ENCODE measurements around the gene TARS3.

TARS3 gene

GRCh38 chr15:101617390-101617965, 106.8 kb downstream of the TARS3 start:
- H3K27ac ChIP-seq = no peak overlapping the region
- POLR2A ChIA-PET (ENCODE audit: low non-redundant PET) = no interaction called here
- TF ChIP-seq, protein P1, sequence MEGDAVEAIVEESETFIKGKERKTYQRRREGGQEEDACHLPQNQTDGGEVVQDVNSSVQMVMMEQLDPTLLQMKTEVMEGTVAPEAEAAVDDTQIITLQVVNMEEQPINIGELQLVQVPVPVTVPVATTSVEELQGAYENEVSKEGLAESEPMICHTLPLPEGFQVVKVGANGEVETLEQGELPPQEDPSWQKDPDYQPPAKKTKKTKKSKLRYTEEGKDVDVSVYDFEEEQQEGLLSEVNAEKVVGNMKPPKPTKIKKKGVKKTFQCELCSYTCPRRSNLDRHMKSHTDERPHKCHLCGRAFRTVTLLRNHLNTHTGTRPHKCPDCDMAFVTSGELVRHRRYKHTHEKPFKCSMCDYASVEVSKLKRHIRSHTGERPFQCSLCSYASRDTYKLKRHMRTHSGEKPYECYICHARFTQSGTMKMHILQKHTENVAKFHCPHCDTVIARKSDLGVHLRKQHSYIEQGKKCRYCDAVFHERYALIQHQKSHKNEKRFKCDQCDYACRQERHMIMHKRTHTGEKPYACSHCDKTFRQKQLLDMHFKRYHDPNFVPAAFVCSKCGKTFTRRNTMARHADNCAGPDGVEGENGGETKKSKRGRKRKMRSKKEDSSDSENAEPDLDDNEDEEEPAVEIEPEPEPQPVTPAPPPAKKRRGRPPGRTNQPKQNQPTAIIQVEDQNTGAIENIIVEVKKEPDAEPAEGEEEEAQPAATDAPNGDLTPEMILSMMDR (conservative IDR thresholded peaks at IDR 0.05; ENCODE audit: low read depth) = no peak
- no peak for DNase-seq (ENCODE audit: low spot score)
- CTCF ChIA-PET = interaction anchor here (1.2 kb wide), 1 partner anchor 13 kb away, joined by 4 read pairs; no protein-coding TSS in a partner anchor

DNA sequence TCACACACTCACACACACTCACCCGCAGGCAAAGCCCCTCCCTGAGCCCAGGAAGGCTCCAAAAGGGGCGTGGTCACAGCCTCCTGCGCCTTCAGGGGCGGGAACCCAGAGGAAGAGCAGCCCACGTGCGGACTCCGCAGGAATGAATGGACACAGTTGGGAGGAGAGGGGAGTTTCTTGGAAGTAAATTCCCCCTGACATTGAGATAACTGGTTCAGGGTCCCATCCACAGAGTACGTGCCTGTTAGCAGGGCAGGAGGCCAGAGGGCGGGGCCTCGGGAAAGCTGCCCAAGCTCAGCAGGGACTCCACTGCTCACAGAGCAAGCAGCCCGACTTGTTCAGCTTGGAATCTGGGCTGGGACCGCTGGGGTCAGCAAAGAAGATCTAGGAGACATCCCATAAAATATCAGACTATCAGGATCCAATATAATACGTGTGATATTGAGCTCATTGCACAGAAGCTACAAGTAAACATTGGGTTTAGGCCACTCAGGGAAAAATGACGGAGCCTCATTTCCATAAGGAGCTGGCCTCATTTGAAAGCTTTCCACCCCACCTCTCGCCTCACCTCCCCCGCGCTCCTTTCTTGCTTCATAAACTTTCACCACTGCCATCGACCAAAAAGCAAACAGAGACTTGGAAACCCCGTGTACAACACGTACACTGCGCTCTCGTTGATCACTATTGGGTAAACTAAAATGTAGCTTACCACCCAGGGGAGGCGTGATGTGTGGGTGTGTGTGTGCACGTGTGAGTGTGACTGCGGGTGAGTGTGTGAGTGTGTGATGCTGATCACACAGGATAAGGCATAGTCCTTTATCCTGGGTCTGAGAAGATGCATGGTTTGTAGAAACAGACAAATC, 108.1 kb downstream of the TARS3 start:
- TF ChIP-seq, protein P1 (conservative IDR thresholded peaks at IDR 0.05; ENCODE audit: low read depth) = no peak
- H3K27ac ChIP-seq = no peak overlapping the region
- DNase-seq (ENCODE audit: low spot score) = peak; percentile 54
- ChIA-PET POLR2A (ENCODE audit: low non-redundant PET) (no interaction called here), CTCF (interaction anchor here (0.6 kb wide), 2 partner anchors 17 to 306 kb away, joined by 3 read pairs; no protein-coding TSS in a partner anchor)

GRCh38 chr15:101615414-101615985, 108.8 kb downstream of the TARS3 start:
- ChIA-PET POLR2A (ENCODE audit: low non-redundant PET) (no interaction called here), CTCF (interaction anchor here (0.6 kb wide), 1 partner anchor 17 kb away, joined by 3 read pairs; no protein-coding TSS in a partner anchor)
- H3K27ac ChIP-seq = no peak overlapping the region
- no peak for DNase-seq (ENCODE audit: low spot score)
- TF ChIP-seq, protein P1 (conservative IDR thresholded peaks at IDR 0.05; ENCODE audit: low read depth) = no peak

- POLR2A ChIA-PET (ENCODE audit: low non-redundant PET) = no interaction called here
Observed at GRCh38 chr15:101614761-101615160, 109.5 kb downstream of the TARS3 start.

GRCh38 chr15:101614001-101614585, 110.2 kb downstream of the TARS3 start:
- no peak overlapping the region for H3K27ac ChIP-seq
- ChIA-PET POLR2A (ENCODE audit: low non-redundant PET) (no interaction called here), CTCF (no interaction called here)
- TF ChIP-seq, protein P1 (conservative IDR thresholded peaks at IDR 0.05; ENCODE audit: low read depth) = no peak
- DNase-seq (ENCODE audit: low spot score) = no peak

More at GRCh38 chr15:101614761-101615160, 109.5 kb downstream of the TARS3 start:
- CTCF ChIA-PET = no interaction called here
- DNase-seq (ENCODE audit: low spot score) = no peak
- H3K27ac ChIP-seq = no peak overlapping the region
- TF ChIP-seq, protein P1 (conservative IDR thresholded peaks at IDR 0.05; ENCODE audit: low read depth) = no peak

All from RWPE1 (cell line).